ENCODE results near the gene VPS11. TPM values are rescaled to one million over a fixed set of nuclear protein-coding genes. Genes with fewer than 3 reads are reported as not detected.

VPS11 gene
- total RNA-seq, 4 donors from 2014 or later = 30.2 to 44.1 (median 41.3) TPM

DNA sequence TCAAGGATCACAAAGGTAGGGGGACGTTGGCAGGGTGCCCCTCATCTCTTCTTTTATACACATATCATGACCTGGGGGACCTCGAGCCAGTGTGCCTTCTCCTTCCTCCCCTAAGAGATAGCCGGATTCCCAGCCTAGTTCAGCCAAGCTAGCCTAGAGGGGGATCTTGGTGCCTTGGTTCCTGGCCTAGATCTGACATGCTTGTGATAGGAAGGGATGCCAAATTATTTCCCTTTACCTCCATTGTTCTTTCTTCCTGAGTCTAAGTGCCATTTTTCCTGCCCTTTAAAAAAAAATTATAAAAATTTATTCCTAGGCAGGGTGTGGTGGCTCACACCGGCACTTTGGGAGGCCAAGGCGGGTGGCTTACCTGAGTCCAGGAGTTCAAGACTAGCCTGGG lies 46.7 kb downstream of the VPS11 start:
- TF ChIP-seq, protein P1, sequence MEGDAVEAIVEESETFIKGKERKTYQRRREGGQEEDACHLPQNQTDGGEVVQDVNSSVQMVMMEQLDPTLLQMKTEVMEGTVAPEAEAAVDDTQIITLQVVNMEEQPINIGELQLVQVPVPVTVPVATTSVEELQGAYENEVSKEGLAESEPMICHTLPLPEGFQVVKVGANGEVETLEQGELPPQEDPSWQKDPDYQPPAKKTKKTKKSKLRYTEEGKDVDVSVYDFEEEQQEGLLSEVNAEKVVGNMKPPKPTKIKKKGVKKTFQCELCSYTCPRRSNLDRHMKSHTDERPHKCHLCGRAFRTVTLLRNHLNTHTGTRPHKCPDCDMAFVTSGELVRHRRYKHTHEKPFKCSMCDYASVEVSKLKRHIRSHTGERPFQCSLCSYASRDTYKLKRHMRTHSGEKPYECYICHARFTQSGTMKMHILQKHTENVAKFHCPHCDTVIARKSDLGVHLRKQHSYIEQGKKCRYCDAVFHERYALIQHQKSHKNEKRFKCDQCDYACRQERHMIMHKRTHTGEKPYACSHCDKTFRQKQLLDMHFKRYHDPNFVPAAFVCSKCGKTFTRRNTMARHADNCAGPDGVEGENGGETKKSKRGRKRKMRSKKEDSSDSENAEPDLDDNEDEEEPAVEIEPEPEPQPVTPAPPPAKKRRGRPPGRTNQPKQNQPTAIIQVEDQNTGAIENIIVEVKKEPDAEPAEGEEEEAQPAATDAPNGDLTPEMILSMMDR (IDR thresholded peaks at IDR 0.05) = no peak
- no peak for TF ChIP-seq POLR2A (IDR thresholded peaks at IDR 0.05)
- WGBS, 2 donors = 80 to 83% methylated on average over 5 of the region's 5 CpGs
- intact Hi-C loops (cut with DNase I; ENCODE audit: low total_unique reads) = no loop called here

DNA sequence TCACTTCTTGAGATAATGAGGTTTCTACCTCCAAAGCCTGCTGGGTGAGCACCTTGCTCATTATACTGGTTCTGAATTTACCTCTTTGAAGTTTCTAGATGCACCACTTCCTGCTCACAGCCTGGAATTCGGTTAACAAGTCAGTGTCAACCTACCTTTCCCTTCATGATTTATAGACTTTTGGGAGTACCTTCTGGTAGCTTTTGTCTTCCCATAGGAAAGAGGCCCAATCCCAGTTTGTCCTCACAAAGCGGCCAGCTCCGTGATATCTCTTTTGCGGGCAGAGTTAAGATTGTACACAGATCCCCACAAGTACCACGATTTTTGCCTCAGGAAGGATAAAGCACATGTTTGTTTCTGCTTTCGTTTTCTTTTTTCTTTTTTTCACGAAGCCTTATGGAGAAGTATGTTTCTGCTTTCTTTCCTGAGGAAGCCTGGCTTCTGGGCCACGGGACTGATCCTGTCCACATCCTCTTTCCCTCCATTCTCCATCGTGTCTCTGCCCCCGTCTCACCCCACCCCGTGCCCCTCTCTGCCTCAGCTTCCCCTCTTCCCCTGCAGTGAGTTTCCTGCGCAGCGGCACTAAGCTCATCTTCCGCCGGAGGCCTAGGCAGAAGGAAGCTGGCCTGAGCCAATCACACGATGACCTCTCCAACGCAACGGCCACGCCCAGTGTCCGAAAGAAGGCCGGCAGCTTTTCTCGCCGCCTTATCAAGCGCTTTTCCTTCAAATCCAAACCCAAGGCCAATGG lies 48.0 kb downstream of the VPS11 start:
- no peak for TF ChIP-seq POLR2A (IDR thresholded peaks at IDR 0.05)
- TF ChIP-seq, protein P1 (IDR thresholded peaks at IDR 0.05) = no peak
- WGBS, 2 donors = 60 to 74% methylated on average over 24 of the region's 24 CpGs
- intact Hi-C loops (cut with DNase I; ENCODE audit: low total_unique reads) = no loop called here
- DNase-seq (ENCODE audit: low spot score in 2 of 2) = peak in 1 of 2 donors; percentile 46
- no peak overlapping the region for H3K4me3 ChIP-seq (ENCODE audit: low read depth, poor library complexity, severe bottlenecking)

More for the DNA sequence above, 46.7 kb downstream of the VPS11 start:
- no peak for DNase-seq (ENCODE audit: low spot score in 2 of 2)
- no peak overlapping the region for H3K4me3 ChIP-seq (ENCODE audit: low read depth, poor library complexity, severe bottlenecking)

DNA sequence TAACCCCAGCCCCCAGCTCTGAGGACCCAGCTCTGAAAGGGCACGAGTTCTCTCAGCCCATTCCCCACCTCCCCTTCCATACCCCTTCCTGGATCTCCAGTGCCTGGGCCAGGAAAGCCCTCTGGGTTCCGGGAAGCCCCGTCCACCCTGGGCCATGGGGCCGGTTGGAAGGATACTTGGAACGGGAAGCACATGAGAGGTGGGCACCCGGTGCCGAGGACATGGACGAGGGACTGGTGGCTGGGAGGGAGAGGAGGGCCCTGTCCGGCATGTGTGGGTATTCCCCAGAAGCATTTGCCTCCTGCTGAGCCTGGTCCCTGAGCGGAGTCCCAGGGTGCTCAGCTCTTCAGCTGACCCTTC lies 48.6 kb downstream of the VPS11 start:
- no peak for DNase-seq (ENCODE audit: low spot score in 2 of 2)
- TF ChIP-seq, protein P1 (IDR thresholded peaks at IDR 0.05) = no peak
- no peak for TF ChIP-seq POLR2A (IDR thresholded peaks at IDR 0.05)
- intact Hi-C loops (cut with DNase I; ENCODE audit: low total_unique reads) = no loop called here
- no peak overlapping the region for H3K4me3 ChIP-seq (ENCODE audit: low read depth, poor library complexity, severe bottlenecking)
- WGBS, 2 donors = 84 to 90% methylated on average over 10 of the region's 10 CpGs

DNA sequence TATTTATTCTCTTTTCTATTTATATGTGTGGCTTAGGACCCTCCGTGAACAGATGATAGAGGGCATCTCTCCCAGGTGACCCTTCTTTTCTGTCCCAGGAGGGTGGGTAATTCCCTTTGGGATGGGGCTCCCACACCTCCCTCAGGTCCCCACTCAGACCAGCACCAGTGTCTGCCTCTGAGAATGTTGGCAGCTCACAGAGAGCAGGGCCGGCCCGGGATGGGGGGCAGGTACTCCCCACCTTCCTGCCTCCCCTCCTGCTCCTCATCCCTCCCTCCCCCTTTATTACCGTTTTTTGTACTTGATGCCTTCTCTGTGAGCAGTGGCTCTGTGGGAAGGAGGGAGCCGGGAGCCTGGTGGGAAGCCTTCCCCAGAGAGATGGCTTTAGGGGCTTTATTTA lies 49.0 kb downstream of the VPS11 start:
- 68 to 75% methylated on average over 5 of the region's 5 CpGs for WGBS, 2 donors
- intact Hi-C loops (cut with DNase I; ENCODE audit: low total_unique reads) = no loop called here
- DNase-seq (ENCODE audit: low spot score in 2 of 2) = no peak
- H3K4me3 ChIP-seq (ENCODE audit: low read depth, poor library complexity, severe bottlenecking) = no peak overlapping the region
- no peak for TF ChIP-seq POLR2A (IDR thresholded peaks at IDR 0.05)
- TF ChIP-seq, protein P1 (IDR thresholded peaks at IDR 0.05) = no peak

DNA sequence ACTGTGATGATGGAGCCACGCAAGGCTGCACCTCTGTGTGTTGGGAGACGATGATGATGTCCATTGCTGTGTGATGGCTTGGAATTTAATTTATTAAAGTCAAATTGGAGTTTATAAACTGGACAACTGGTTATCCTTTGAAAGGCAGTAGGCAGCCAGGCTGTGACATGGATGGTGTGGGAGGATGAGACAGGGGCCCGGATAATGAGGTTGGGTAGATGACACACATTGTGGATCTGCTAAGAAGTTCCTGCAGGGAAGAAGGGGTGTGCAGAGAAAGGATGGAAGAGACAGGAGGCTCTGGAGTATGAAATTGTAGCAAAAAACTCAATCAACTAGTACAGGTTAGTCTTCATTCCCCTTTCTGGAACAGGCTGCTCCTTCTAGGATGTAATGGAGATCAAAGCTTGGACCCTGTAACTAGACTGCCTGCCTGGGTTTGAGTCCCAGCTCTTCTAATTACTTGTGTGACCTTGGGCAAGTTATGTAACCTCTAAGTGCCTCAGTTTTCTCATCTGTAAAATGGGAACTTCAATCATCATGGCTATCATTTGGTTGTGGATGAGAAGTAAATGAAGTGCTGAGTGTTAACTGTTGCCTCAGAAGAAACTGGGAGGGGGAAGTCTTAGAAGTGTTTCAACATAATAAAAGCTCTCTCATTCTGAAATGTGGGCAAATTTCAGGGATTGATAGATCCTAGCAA lies 49.5 kb downstream of the VPS11 start:
- no peak for DNase-seq (ENCODE audit: low spot score in 2 of 2)
- intact Hi-C loops (cut with DNase I; ENCODE audit: low total_unique reads) = no loop called here
- WGBS, 2 donors = 89 to 90% methylated on average over 3 of the region's 3 CpGs

More for the DNA sequence above, 49.5 kb downstream of the VPS11 start:
- no peak overlapping the region for H3K4me3 ChIP-seq (ENCODE audit: low read depth, poor library complexity, severe bottlenecking)
- TF ChIP-seq POLR2A (IDR thresholded peaks at IDR 0.05) = no peak
- TF ChIP-seq, protein P1 (IDR thresholded peaks at IDR 0.05) = no peak

All from lower leg skin (tissue), 4 donors.